ENCODE results near the gene GPR137. TPM values are rescaled to one million over a fixed set of nuclear protein-coding genes. Genes with fewer than 3 reads are reported as not detected.
A peak's percentile ranks its signal among the peaks of the same experiment; 100 is the strongest.

GPR137 gene
- total and polyA plus RNA-seq, 2 donors from 2014 or later, result 44.0 to 48.4 TPM

DNA sequence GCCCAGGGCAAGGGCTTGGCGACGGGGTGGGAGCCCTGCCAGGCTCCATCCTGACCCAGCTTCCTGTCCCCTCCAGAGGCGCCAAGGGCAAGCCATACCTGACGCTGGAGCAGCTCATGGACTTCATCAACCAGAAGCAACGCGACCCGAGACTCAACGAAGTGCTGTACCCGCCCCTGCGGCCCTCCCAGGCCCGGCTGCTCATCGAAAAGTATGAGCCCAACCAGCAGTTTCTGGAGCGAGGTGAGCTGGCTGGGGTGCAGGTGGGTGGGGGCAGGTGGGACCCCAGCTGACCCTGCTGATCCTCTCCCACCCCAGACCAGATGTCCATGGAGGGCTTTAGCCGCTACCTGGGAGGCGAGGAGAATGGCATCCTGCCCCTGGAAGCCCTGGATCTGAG lies 29.3 kb upstream of the GPR137 start:
- DNase-seq, result peak in 1 of 5 donors; percentile 61
- peaks cover 0 to 14% (median 5%) of the 10 kb centered on the region in 3 donors for H3K4me1 ChIP-seq (ENCODE audit: control insufficient read depth in 2 of 3, insufficient read depth in 2 of 3, low read depth in 1 of 3, low read length in 3 of 3)
- no peak overlapping the region for H3K4me3 ChIP-seq (ENCODE audit: low read length in 3 of 3)
- no peaks in the 10 kb centered on the region for H3K27me3 ChIP-seq (ENCODE audit: control insufficient read depth, insufficient read depth, low read length)
- TF ChIP-seq, protein P1, sequence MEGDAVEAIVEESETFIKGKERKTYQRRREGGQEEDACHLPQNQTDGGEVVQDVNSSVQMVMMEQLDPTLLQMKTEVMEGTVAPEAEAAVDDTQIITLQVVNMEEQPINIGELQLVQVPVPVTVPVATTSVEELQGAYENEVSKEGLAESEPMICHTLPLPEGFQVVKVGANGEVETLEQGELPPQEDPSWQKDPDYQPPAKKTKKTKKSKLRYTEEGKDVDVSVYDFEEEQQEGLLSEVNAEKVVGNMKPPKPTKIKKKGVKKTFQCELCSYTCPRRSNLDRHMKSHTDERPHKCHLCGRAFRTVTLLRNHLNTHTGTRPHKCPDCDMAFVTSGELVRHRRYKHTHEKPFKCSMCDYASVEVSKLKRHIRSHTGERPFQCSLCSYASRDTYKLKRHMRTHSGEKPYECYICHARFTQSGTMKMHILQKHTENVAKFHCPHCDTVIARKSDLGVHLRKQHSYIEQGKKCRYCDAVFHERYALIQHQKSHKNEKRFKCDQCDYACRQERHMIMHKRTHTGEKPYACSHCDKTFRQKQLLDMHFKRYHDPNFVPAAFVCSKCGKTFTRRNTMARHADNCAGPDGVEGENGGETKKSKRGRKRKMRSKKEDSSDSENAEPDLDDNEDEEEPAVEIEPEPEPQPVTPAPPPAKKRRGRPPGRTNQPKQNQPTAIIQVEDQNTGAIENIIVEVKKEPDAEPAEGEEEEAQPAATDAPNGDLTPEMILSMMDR (IDR thresholded peaks at IDR 0.05; ENCODE audit: borderline replicate concordance, extremely low read depth, insufficient read depth), result no peak
- H3K9ac ChIP-seq (ENCODE audit: low read length in 3 of 3), result no peak overlapping the region
- no peaks in the 10 kb centered on the region for H3K9me3 ChIP-seq (ENCODE audit: control insufficient read depth in 2 of 3, insufficient read depth in 1 of 3, low read length in 3 of 3)
- no peak overlapping the region for H3K27ac ChIP-seq (ENCODE audit: low read depth in 2 of 2, low read length in 2 of 2)
- intact Hi-C loops (cut with DNase I), result no loop called here
- no peak for FAIRE-seq
- peaks cover 0 to 6% (median 6%) of the 10 kb centered on the region in 3 donors for H3K36me3 ChIP-seq (ENCODE audit: control insufficient read depth in 2 of 3, insufficient read depth in 3 of 3, low read length in 3 of 3)

DNA sequence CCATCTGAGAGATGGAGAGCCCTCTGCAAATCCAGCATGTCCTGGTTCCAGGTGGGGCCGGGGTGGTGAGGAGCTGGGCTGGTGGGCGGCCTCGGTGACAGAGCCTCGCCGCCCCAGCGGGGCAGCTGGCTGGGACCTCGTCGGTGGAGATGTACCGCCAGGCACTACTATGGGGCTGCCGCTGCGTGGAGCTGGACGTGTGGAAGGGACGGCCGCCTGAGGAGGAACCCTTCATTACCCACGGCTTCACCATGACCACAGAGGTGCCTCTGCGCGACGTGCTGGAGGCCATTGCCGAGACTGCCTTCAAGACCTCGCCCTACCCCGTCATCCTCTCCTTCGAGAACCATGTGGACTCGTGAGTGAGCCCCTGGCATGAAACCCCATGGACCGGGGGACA lies 27.3 kb upstream of the GPR137 start:
- FAIRE-seq, result no peak
- intact Hi-C loops (cut with DNase I), result no loop called here
- Histone ChIP-seq H3K9me3 (ENCODE audit: control insufficient read depth in 2 of 3, insufficient read depth in 1 of 3, low read length in 3 of 3) (no peaks in the 10 kb centered on the region), H3K36me3 (ENCODE audit: control insufficient read depth in 2 of 3, insufficient read depth in 3 of 3, low read length in 3 of 3) (peaks cover 0 to 6% (median 6%) of the 10 kb centered on the region in 3 donors), H3K9ac (ENCODE audit: low read length in 3 of 3) (no peak overlapping the region), H3K4me1 (ENCODE audit: control insufficient read depth in 2 of 3, insufficient read depth in 2 of 3, low read depth in 1 of 3, low read length in 3 of 3) (peaks cover 0 to 3% (median 0%) of the 10 kb centered on the region in 3 donors), H3K4me3 (ENCODE audit: low read length in 3 of 3) (no peak overlapping the region), H3K27ac (ENCODE audit: low read depth in 2 of 2, low read length in 2 of 2) (no peak overlapping the region), H3K27me3 (ENCODE audit: control insufficient read depth, insufficient read depth, low read length) (no peaks in the 10 kb centered on the region)
- DNase-seq, result peak in 1 of 5 donors; percentile 67
- TF ChIP-seq, protein P1 (IDR thresholded peaks at IDR 0.05; ENCODE audit: borderline replicate concordance, extremely low read depth, insufficient read depth), result no peak

DNA sequence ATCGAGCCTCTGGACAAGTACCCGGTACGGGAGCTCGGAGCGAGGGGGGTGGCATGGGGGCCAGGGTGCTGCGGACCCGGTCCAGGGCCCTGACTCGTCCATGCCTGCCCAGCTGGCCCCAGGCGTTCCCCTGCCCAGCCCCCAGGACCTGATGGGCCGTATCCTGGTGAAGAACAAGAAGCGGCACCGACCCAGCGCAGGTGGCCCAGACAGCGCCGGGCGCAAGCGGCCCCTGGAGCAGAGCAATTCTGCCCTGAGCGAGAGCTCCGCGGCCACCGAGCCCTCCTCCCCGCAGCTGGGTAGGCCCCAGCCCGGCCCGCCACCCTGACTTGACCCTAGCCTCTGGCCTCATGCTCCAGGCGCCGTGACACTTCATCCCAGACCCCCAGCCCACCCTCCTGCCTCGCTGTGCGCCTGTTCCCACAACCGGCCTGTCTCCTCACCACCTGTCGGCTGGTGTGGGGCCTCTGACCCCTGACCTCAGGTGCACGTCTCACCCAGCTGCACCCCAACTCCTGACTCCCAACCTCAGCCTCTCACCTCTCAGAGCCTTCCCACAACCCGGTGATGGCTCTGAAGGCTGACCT lies 26.6 kb upstream of the GPR137 start:
- Histone ChIP-seq H3K4me3 (ENCODE audit: low read length in 3 of 3) (no peak overlapping the region), H3K9ac (ENCODE audit: low read length in 3 of 3) (no peak overlapping the region), H3K27ac (ENCODE audit: low read depth in 2 of 2, low read length in 2 of 2) (no peak overlapping the region), H3K36me3 (ENCODE audit: control insufficient read depth in 2 of 3, insufficient read depth in 3 of 3, low read length in 3 of 3) (peaks cover 0 to 6% (median 6%) of the 10 kb centered on the region in 3 donors), H3K27me3 (ENCODE audit: control insufficient read depth, insufficient read depth, low read length) (no peaks in the 10 kb centered on the region), H3K9me3 (ENCODE audit: control insufficient read depth in 2 of 3, insufficient read depth in 1 of 3, low read length in 3 of 3) (no peaks in the 10 kb centered on the region), H3K4me1 (ENCODE audit: control insufficient read depth in 2 of 3, insufficient read depth in 2 of 3, low read depth in 1 of 3, low read length in 3 of 3) (peaks cover 0 to 2% (median 0%) of the 10 kb centered on the region in 3 donors)
- FAIRE-seq, result no peak
- intact Hi-C loops (cut with DNase I), result no loop called here
- peak in 1 of 5 donors; percentile 63 for DNase-seq
- TF ChIP-seq, protein P1 (IDR thresholded peaks at IDR 0.05; ENCODE audit: borderline replicate concordance, extremely low read depth, insufficient read depth), result no peak

Data from kidney (tissue), 14 donors.